Epithelial cell of esophagus (primary cell): ENCODE results near the gene BMS1.
A peak's percentile ranks its signal among the peaks of the same experiment; 100 is the strongest.

Experiments
- DNase-seq: peaks from one replicate; pipeline ENCODE4 v3.0.0; 2010; ENCODE audit warnings: low read depth
- H3K4me3 ChIP-seq: 2 replicates; pipeline ENCODE4 v1.5.1; 2011; ENCODE audit warnings: mild to moderate bottlenecking, low read length, control low read depth
- TF ChIP-seq, protein P1 (sequence below): IDR thresholded peaks from 2 replicates; pipeline ENCODE4 v1.5.1; 2011; ENCODE audit warnings: low read depth, mild to moderate bottlenecking, low read length, control low read depth, inconsistent platforms; ENCODE audit not compliant: insufficient read depth; ENCODE audit errors: missing control alignments

Gene BMS1

DNA sequence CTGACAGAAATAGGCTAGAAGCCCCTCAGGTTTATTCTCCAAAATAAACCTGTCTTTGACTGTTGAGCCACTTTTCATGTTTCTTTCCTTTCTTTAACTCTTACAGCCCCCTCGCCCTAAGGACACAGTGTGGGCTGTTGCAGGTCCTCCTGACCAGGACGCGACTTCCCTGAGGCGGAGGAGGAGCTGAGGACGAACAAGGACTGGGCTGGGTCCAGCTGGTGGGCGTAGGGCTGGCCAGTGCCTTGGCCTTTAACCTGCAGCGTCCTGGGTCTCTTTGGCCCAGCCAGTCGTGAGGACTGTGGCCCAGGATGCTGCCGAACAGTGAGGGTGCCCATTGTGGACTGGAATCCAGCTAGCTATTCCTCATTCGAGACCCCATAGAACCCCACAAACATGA is 13.4 kb upstream of the BMS1 start:
- no peak for DNase-seq
- TF ChIP-seq, protein P1, sequence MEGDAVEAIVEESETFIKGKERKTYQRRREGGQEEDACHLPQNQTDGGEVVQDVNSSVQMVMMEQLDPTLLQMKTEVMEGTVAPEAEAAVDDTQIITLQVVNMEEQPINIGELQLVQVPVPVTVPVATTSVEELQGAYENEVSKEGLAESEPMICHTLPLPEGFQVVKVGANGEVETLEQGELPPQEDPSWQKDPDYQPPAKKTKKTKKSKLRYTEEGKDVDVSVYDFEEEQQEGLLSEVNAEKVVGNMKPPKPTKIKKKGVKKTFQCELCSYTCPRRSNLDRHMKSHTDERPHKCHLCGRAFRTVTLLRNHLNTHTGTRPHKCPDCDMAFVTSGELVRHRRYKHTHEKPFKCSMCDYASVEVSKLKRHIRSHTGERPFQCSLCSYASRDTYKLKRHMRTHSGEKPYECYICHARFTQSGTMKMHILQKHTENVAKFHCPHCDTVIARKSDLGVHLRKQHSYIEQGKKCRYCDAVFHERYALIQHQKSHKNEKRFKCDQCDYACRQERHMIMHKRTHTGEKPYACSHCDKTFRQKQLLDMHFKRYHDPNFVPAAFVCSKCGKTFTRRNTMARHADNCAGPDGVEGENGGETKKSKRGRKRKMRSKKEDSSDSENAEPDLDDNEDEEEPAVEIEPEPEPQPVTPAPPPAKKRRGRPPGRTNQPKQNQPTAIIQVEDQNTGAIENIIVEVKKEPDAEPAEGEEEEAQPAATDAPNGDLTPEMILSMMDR = no peak
- no peak overlapping the region for H3K4me3 ChIP-seq

DNA sequence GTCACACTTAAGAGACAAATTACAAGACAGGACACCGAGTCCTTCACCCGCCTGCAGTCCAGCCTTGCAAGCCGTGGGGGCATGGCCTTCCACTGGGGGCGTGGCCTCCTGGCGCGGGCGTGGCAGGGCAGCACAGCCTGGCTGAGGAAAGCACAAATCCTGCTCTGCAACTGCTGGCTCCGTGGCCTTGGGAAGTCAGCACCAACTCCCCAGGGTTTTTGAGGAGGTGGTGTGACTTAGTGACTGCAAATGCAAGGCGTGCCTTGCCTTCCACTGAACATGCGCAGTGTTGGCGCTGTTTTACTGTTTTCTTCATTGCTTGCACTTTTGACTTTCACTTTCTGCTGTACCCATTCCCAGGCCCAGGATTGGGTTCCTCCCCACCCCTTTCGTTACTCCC is 12.9 kb upstream of the BMS1 start:
- DNase-seq = peak; percentile 15
- H3K4me3 ChIP-seq = no peak overlapping the region
- TF ChIP-seq, protein P1 = no peak

DNA sequence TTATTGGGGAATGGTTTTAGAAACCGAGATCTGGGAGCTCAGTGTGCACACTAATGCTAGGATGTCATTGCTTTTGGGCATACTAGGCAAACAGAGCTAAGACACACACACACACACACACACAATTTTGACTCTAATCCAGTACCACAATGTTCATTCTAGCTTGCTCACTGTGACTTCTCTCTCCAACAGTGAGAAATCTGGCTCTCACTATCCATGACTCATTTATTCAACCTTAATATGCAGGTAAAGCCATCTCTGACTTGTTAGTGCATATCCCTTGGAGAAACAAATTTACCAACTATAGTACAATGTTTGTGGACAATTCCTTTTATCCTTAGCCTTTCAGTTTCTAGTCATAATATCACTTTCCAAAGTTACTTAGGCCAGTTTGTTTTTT is 5.9 kb upstream of the BMS1 start:
- DNase-seq = peak; percentile 68
- H3K4me3 ChIP-seq = no peak overlapping the region
- TF ChIP-seq, protein P1 = no peak

DNA sequence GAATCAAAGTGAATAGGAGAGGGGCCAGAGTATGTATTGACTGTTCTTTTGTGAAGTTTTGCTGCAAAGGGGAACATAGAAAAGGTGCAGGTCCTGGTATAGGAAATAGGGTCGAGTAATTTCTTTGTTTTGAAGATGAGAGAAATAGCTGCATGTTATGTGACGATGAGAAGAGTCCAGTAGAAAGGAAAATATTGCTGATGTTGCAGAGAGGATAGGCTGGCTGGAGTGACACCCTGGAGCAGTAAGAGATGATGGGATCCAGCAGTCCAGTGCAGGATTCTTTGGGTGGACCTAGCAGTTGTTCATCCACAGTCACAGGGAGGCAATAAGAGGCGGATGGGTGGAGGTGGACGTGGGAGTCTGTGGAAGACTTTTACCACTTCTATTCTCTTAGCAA is 2.1 kb upstream of the BMS1 start:
- DNase-seq = no peak
- TF ChIP-seq, protein P1 = no peak
- H3K4me3 ChIP-seq = no peak overlapping the region

DNA sequence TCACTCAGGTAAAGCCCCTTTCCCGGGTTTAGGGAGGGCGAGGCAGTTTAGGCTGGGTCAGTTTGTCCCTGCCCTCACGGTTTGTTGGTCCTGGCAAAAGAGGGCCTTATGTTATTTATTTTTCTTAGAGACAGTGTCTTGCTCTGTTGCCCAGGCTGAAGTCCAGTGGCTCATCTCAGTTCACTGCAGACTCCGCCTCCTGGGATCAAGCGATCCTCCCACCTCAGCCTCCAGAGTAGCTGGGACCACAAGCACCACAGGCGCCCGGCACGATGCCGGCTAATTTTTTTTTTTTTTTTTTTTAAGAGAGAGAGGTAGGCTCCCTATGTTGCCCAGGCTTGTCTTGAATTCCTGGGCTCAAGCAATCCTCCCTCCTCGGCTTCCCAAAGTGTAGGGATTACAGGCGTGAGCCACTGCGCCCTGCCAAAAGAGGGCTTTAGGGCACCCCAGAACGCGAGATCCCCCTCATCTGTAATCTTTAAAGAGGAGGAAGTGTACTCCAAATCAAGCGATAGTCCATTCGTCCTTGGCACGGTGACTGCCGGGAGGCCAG is 626 bp upstream of the BMS1 start:
- TF ChIP-seq, protein P1 = no peak
- DNase-seq = no peak
- peak overlapping the region; percentile 84 for H3K4me3 ChIP-seq

DNA sequence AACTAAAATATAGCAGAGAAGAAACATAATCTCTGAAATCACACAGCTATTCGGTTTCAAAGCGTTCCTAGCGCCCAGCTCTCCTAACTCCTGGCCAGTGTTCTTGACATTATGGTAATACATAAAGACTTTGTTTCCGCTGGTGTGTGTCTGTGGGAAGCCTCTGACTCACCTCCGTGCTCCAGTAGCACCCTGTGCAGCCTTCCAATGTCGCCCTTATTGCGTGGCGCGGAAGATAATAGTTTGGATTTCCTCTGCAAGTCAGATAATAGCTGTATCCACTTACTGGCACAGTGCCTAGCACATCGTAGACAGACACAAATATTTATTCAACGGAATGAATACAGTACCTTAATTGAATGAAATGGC is 570 bp downstream of the BMS1 start:
- TF ChIP-seq, protein P1 = no peak
- DNase-seq = peak; percentile 67
- peak overlapping the region; percentile 84 for H3K4me3 ChIP-seq

DNA sequence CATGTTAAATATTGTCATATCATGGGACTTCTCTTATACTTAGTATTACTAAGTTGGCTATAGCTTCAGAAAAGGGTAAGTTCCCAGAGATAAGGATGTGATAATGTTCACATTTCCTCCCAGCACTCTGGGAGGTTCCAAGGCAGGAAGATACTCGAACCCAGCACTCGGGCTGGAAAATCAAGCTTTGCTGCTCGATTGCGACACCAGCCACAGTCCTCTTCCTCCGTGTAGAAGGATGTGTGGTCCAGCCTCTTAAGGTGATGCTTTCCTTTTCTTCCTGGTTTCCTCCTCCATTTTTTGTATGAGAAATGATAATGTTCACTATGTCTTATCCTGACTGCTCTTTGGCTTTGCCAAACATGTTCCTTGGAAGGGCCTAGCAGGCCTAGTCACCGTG is 3.2 kb downstream of the BMS1 start:
- TF ChIP-seq, protein P1 = no peak
- DNase-seq = no peak
- H3K4me3 ChIP-seq = no peak overlapping the region
